ENCODE results near the gene UHRF2. TPM values are rescaled to one million over a fixed set of nuclear protein-coding genes. Genes with fewer than 3 reads are reported as not detected.

Gene UHRF2
- total and polyA plus RNA-seq, 2 of the 13 experiments (the other 11 are each of a cell fraction or from before 2014, with no cell fraction given): 42.1 to 44.2 TPM

- peak in 1 of 2 experiments; percentile 28; a peak in 1 of 4 replicates for TF ChIP-seq REST (IDR thresholded peaks at IDR 0.05; ENCODE audit: borderline replicate concordance in 1 of 2, low read depth in 1 of 2, low read length in 2 of 2)
- TF ChIP-seq KMT2B (CRISPR knock-in tag; IDR thresholded peaks at IDR 0.05): peak; percentile 83
- no peak for TF ChIP-seq AKAP8 (CRISPR knock-in tag; IDR thresholded peaks at IDR 0.05)
- 0 out of 2 replicates have a peak, but pooled peaks have one; percentile 16 for TF ChIP-seq ZFAT (CRISPR knock-in tag; conservative IDR thresholded peaks at IDR 0.05)
- TF ChIP-seq CREBL2 (CRISPR knock-in tag; IDR thresholded peaks at IDR 0.05; ENCODE audit: borderline replicate concordance): no peak
- TF ChIP-seq SIX1 (CRISPR knock-in tag; IDR thresholded peaks at IDR 0.05; ENCODE audit: borderline replicate concordance): no peak
- no peak for TF ChIP-seq CEBPB (IDR thresholded peaks at IDR 0.05; ENCODE audit: borderline replicate concordance, low read depth, low read length)
- no peak for TF ChIP-seq PAWR (CRISPR knock-in tag; IDR thresholded peaks at IDR 0.05; ENCODE audit: borderline replicate concordance)
- TF ChIP-seq NR2F2 (IDR thresholded peaks at IDR 0.05; ENCODE audit: borderline replicate concordance, low read depth): 0 out of 2 replicates have a peak, but pooled peaks have one; percentile 19
- no peak for TF ChIP-seq PHB2 (IDR thresholded peaks at IDR 0.05; ENCODE audit: partially characterized antibody)
- TF ChIP-seq CENPT (CRISPR knock-in tag; IDR thresholded peaks at IDR 0.05; ENCODE audit: low read depth): no peak
- TF ChIP-seq RCOR2 (CRISPR knock-in tag; IDR thresholded peaks at IDR 0.05): no peak
- no peak for TF ChIP-seq RFX5 (IDR thresholded peaks at IDR 0.05; ENCODE audit: low read depth, low read length)
- TF ChIP-seq ZNF629 (CRISPR knock-in tag; conservative IDR thresholded peaks at IDR 0.05): no peak
- TF ChIP-seq HMG20B (CRISPR knock-in tag; conservative IDR thresholded peaks at IDR 0.05): no peak
- TF ChIP-seq ISL2 (CRISPR knock-in tag; IDR thresholded peaks at IDR 0.05): peak; percentile 53; the same call in 1 of the 2 replicates
- no peak for TF ChIP-seq ZBTB7B (CRISPR knock-in tag; IDR thresholded peaks at IDR 0.05)
- TF ChIP-seq ZNF18 (CRISPR knock-in tag; IDR thresholded peaks at IDR 0.05; ENCODE audit: insufficient replicate concordance): no peak
- TF ChIP-seq MTA3 (CRISPR knock-in tag; IDR thresholded peaks at IDR 0.05): no peak
- peak; percentile 78; the same call in 1 of the 2 replicates for TF ChIP-seq SMAD3 (CRISPR knock-in tag; IDR thresholded peaks at IDR 0.05)
- peak; percentile 89 for TF ChIP-seq YY1 (IDR thresholded peaks at IDR 0.05; ENCODE audit: insufficient read depth, insufficient replicate concordance, low read depth, low read length)
- no peak for TF ChIP-seq ZNF768 (CRISPR knock-in tag; IDR thresholded peaks at IDR 0.05)
Observed at GRCh38 chr9:6412487-6413364, at the start of gene UHRF2 (continued).
